Transverse colon (tissue), 4 donors: ENCODE results near the gene CCM2. TPM values are rescaled to one million over a fixed set of nuclear protein-coding genes. Genes with fewer than 3 reads are reported as not detected.

ENCODE experiments used
- DNase-seq: peaks from one replicate; pipeline ENCODE4 v3.0.0-alpha.2; 2019
- H3K27ac ChIP-seq, 4 donors: fragments of 200-600 bp; sonication (generic); 2 replicates each; pipeline ENCODE4 v1.5.1; 2016 to 2018; ENCODE audit warnings: inconsistent platforms in 4 of 4
- H3K27me3 ChIP-seq: fragments of 200-600 bp; sonication (generic); 2 replicates; pipeline ENCODE4 v1.5.1; 2017; ENCODE audit warnings: inconsistent platforms
- H3K36me3 ChIP-seq, 4 donors: fragments of 200-600 bp; sonication (generic); 2 replicates each; pipeline ENCODE4 v1.5.1; 2017 to 2019; ENCODE audit warnings: inconsistent platforms in 4 of 4
- H3K4me1 ChIP-seq, 4 donors: fragments of 200-600 bp; sonication (generic); 2 replicates each; pipeline ENCODE4 v1.5.1; 2017 to 2020; ENCODE audit warnings: inconsistent platforms in 4 of 4
- H3K4me3 ChIP-seq, 4 donors: fragments of 200-600 bp; sonication (generic); 1 replicate in 1 of 4; 2 replicates in 3 of 4; pipeline versions ENCODE4 v1.5.1 to v1.6.1; 2017 to 2019; ENCODE audit warnings: inconsistent platforms in 4 of 4
- H3K9me3 ChIP-seq, 2 donors: fragments of 200-600 bp; sonication (generic); 2 replicates each; pipeline ENCODE4 v1.5.1; 2017 to 2019; ENCODE audit warnings: inconsistent platforms in 2 of 2
- CTCF ChIP-seq, 5 experiments: fragments of 200-600 bp in 3 of 5; fragments of 450-650 bp in 2 of 5; sonication (generic) in 3 of 5; IDR thresholded peaks; 1 replicate in 2 of 5; 2 replicates in 3 of 5; pipeline ENCODE4 v1.5.1; 2016 to 2017; ENCODE audit warnings: antibody characterized with exemption in 5 of 5, inconsistent platforms in 3 of 5, mild to moderate bottlenecking in 2 of 5, moderate library complexity in 1 of 5
- EP300 ChIP-seq: sonication (generic); formaldehyde crosslinking; IDR thresholded peaks from one replicate; pipeline ENCODE4 v1.6.1; 2017; ENCODE audit warnings: antibody characterized with exemption, low read depth
- POLR2A ChIP-seq: fragments of 450-650 bp; IDR thresholded peaks from one replicate; pipeline ENCODE4 v1.6.1; 2016; ENCODE audit warnings: antibody characterized with exemption, mild to moderate bottlenecking, moderate library complexity
- POLR2AphosphoS5 ChIP-seq, 3 donors: sonication (generic); formaldehyde crosslinking; IDR thresholded peaks; one replicate each; pipeline ENCODE4 v1.6.1; 2016; ENCODE audit warnings: antibody characterized with exemption in 3 of 3
- WGBS, 2 donors: methylation state at CpG; one replicate each; pipeline ENCODE4 v1.1.5; 2018; ENCODE audit warnings: low coverage in 1 of 2; 5-methylcytosine and 5-hydroxymethylcytosine counted together
- in situ Hi-C, 4 donors: fragments of 200-750 bp; cut with MboI; loops; one replicate each; pipeline versions ENCODE4 v1.15.0 to v1.15.1; 2017; ENCODE audit warnings: low sequenced_read_pairs in 3 of 4, low pct_ligation_motif_present in 1 of 4, low pct_unique_long_range_greater_than_20kb in 1 of 4
- intact Hi-C: fragments of 100-400 bp; cut with DNase I; formaldehyde crosslinking; loops from one replicate; pipeline ENCODE4 v1.15.1; 2023; ENCODE audit warnings: low total_unique reads
- total RNA-seq, 4 donors: library from RNA; depleted of rRNA; stranded (reverse); fragments of >200 nt; gene quantifications; one replicate each; pipeline ENCODE4 v1.1.0, GENCODE V29; 2016

The CCM2 gene
- total RNA-seq, 4 donors from 2014 or later = 40.4 to 76.4 (median 47.8) TPM

- Histone ChIP-seq H3K36me3 (peaks cover 0 to 76% (median 43%) of the 10 kb centered on the region in 4 donors), H3K4me3 (no peak overlapping the region), H3K27ac (no peak overlapping the region), H3K9me3 (no peaks in the 10 kb centered on the region), H3K27me3 (no peaks in the 10 kb centered on the region), H3K4me1 (peaks cover 0 to under 1% (median 0%) of the 10 kb centered on the region in 4 donors)
- intact Hi-C loops (no loop called here), in situ Hi-C loops (loop anchor here in 3 of 4 donors (25.0 kb wide), 1 partner anchor 514 kb away; the partner anchor contains the start of gene TMED4 (in 3 of the 3))
- 89% methylated on average over 12 of the region's 12 CpGs; no CpG with 5 or more reads in 1 of the 2 donors for WGBS, 2 donors
- TF ChIP-seq POLR2AphosphoS5 (IDR thresholded peaks at IDR 0.05) (no peak), EP300 (no peak), POLR2A (no peak), CTCF (IDR thresholded peaks at IDR 0.05) (no peak)
- DNase-seq = no peak
These were observed 101.7 kb downstream of the CCM2 start for GRCh38 chr7:45101748-45102147.

DNA sequence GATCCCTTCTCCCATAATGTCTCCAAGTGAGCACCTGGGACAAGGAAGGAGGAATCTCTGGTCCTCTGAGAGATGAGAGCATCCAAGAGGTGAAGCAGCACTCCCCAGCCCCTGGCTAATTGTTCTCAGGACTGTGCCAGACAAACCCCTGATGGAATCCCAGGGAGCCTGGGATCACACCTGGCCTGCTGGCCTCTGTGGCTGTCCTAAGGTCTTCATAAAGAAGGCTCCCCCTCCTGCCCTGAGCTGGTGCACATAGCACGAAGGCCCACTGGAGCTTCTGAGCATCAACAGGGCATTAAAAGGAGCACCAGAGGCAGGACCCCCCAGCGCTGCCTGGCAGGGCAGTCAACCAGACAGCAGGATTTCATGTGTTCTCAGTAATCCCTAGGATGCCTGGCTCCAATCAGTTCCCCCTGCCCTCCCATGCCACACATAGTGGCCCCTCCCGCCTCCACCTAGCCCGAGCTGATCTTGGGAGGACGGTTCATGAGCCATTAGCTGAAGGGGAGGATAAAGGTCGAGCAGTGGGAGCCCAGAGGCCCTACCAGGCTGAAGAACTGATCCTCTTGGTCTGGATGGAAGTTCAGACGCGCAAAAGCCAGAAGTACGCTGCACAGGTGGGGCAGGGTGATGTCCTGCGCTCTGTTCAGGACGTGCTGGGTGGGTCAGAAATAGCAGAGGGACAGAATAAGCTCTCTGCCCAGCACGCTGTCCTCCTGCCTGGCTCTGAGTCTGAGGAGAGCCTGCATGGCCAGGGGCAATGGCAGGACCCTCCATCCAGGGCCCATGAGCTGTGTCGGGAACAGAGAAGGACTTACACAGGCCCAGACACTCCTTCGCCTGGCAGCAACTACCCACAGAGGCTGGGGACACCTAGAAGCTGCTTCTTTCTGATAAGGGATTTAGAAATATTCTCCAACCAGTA lies 103.0 kb downstream of the CCM2 start:
- peaks cover 5 to 14% (median 9%) of the 10 kb centered on the region in 4 donors for H3K4me1 ChIP-seq
- H3K4me3 ChIP-seq = no peak overlapping the region
- H3K36me3 ChIP-seq = peaks cover 0 to 83% (median 47%) of the 10 kb centered on the region in 4 donors
- WGBS, 2 donors = 85% methylated on average over 14 of the region's 14 CpGs; no CpG with 5 or more reads in 1 of the 2 donors
- H3K9me3 ChIP-seq = no peaks in the 10 kb centered on the region
- no peak for DNase-seq
- no peak for TF ChIP-seq CTCF (IDR thresholded peaks at IDR 0.05)
- TF ChIP-seq POLR2AphosphoS5 (IDR thresholded peaks at IDR 0.05) = no peak
- no peak for TF ChIP-seq EP300
- no peak for TF ChIP-seq POLR2A
- no peak overlapping the region for H3K27ac ChIP-seq
- no peaks in the 10 kb centered on the region for H3K27me3 ChIP-seq
- intact Hi-C loops = no loop called here
- in situ Hi-C loops = loop anchor here in 3 of 4 donors (25.0 kb wide), 1 partner anchor 516 kb away; the partner anchor contains the start of gene TMED4 (in 3 of the 3)

DNA sequence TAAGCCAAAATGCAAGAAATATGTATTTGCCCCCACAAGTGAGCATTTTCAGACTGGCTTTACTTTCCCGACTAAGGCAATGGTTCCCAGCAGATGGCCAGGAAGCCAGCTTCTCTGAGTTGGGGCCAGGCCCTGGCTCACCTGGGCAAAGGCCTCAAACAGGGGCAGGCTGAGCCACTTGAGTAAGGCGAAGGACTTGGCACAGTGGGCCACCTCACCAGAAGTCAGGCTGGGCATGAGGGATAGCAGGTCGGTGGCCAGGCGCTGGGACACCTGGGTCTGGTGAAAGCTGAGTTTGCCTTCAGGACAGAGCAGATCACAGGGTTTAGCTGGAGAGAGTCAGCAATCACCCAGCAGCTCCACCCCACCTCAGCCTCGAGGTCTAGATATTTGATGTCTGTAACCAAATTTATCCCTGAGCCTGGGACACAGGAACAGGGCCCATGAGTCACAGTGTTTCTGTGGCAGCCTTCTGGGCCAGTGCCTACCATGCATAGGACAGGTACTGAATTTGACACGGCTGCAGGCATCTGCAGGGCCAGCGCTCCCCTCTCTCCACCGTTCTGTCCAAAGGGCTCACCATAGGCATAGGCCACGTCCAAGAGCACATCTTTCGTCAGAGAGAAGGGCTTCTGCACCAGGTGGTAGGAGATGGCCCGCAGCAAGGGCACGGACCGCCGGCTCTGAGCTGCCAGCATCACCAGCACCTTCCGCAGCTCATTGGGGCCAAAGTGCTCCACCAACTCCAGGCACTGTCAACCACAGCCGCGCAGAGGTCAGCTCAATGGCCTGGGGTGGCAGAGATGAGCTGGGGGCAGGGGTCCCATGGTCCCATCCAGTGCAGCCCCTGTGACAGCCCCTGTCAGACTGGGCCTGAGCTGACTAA lies 104.2 kb downstream of the CCM2 start:
- no peak for DNase-seq
- Histone ChIP-seq H3K36me3 (peaks cover 0 to 89% (median 49%) of the 10 kb centered on the region in 4 donors), H3K4me3 (no peak overlapping the region), H3K27me3 (no peaks in the 10 kb centered on the region), H3K9me3 (no peaks in the 10 kb centered on the region), H3K4me1 (peaks cover 10 to 25% (median 20%) of the 10 kb centered on the region in 4 donors), H3K27ac (no peak overlapping the region)
- WGBS, 2 donors = 95% methylated on average over 17 of the region's 17 CpGs; no CpG with 5 or more reads in 1 of the 2 donors
- in situ Hi-C loops (loop anchor here in 3 of 4 donors (25.0 kb wide), 1 partner anchor 517 kb away; the partner anchor contains the start of gene TMED4 (in 3 of the 3)), intact Hi-C loops (no loop called here)
- TF ChIP-seq EP300 = no peak
- no peak for TF ChIP-seq POLR2A

GRCh38 chr7:45104844-45105587 lies 105.0 kb downstream of the CCM2 start:
- H3K4me1 ChIP-seq = peaks cover 10 to 31% (median 23%) of the 10 kb centered on the region in 4 donors
- WGBS, 2 donors = 97% methylated on average over 12 of the region's 12 CpGs; no CpG with 5 or more reads in 1 of the 2 donors
- no peaks in the 10 kb centered on the region for H3K27me3 ChIP-seq
- no peaks in the 10 kb centered on the region for H3K9me3 ChIP-seq
- peaks cover 0 to 81% (median 48%) of the 10 kb centered on the region in 4 donors for H3K36me3 ChIP-seq
- in situ Hi-C loops (loop anchor here in 3 of 4 donors (25.0 kb wide), 1 partner anchor 518 kb away; the partner anchor contains the start of gene TMED4 (in 3 of the 3)), intact Hi-C loops (no loop called here)
- TF ChIP-seq CTCF (IDR thresholded peaks at IDR 0.05) = no peak
- no peak for TF ChIP-seq EP300
- no peak overlapping the region for H3K4me3 ChIP-seq
- DNase-seq = no peak
- H3K27ac ChIP-seq = no peak overlapping the region
